ENCODE data around the gene OR6C2. TPM values are rescaled to one million over a fixed set of nuclear protein-coding genes. Genes with fewer than 3 reads are reported as not detected.
"Not testable (repeated sequence)": the region's sequence is repeated elsewhere in the genome, so short reads cannot be mapped to it uniquely, and the experiment has no call there.

The OR6C2 gene
- total RNA-seq, 1 experiment from 2014 or later, result not detected

- H3K4me3 ChIP-seq (ENCODE audit: low read depth, low read length), result no peak overlapping the region
- H3K36me3 Mint-ChIP-seq (ENCODE audit: insufficient read depth, unreplicated experiment), result no peaks in the 10 kb centered on the region
- DNase-seq, result peak in 1 of 2 experiments; percentile 32
- no peaks in the 10 kb centered on the region for H3K9me3 ChIP-seq
- H3K27me3 ChIP-seq (replicated peaks; ENCODE audit: control insufficient read depth, insufficient read depth, low read length), result no peaks in the 10 kb centered on the region
- H3K4me1 Mint-ChIP-seq (ENCODE audit: low read depth, unreplicated experiment), result peaks cover 8% of the 10 kb centered on the region
- no peaks in the 10 kb centered on the region for H3K4me1 ChIP-seq
- BruUV-seq (replicated peaks), result no TSS peak
- intact Hi-C loops (cut with micrococcal nuclease; ENCODE audit: unreplicated experiment), result loop anchor here (1.0 kb wide), 2 partner anchors 173 to 257 kb away; no protein-coding TSS in a partner anchor
- H3K27ac Mint-ChIP-seq (ENCODE audit: unreplicated experiment), result no peak overlapping the region
- H3K4me3 Mint-ChIP-seq (ENCODE audit: unreplicated experiment), result no peak overlapping the region
- ChIA-PET POLR2A (no interaction called here), CTCF (interaction anchor here (0.9 to 1.6 kb wide), 4 partner anchors 9 to 235 kb away, joined by 3 to 10 read pairs (median 6); a partner anchor contains a TSS)
- no peaks in the 10 kb centered on the region for H3K27me3 Mint-ChIP-seq (ENCODE audit: insufficient read depth, unreplicated experiment)
- no peaks in the 10 kb centered on the region for H3K9me3 Mint-ChIP-seq (ENCODE audit: unreplicated experiment)
- no peaks in the 10 kb centered on the region for H3K36me3 ChIP-seq (ENCODE audit: control insufficient read depth, insufficient read depth, low read length)
- TF ChIP-seq, protein P1, sequence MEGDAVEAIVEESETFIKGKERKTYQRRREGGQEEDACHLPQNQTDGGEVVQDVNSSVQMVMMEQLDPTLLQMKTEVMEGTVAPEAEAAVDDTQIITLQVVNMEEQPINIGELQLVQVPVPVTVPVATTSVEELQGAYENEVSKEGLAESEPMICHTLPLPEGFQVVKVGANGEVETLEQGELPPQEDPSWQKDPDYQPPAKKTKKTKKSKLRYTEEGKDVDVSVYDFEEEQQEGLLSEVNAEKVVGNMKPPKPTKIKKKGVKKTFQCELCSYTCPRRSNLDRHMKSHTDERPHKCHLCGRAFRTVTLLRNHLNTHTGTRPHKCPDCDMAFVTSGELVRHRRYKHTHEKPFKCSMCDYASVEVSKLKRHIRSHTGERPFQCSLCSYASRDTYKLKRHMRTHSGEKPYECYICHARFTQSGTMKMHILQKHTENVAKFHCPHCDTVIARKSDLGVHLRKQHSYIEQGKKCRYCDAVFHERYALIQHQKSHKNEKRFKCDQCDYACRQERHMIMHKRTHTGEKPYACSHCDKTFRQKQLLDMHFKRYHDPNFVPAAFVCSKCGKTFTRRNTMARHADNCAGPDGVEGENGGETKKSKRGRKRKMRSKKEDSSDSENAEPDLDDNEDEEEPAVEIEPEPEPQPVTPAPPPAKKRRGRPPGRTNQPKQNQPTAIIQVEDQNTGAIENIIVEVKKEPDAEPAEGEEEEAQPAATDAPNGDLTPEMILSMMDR (IDR thresholded peaks at IDR 0.05; ENCODE audit: insufficient read depth in 1 of 2, low read depth in 1 of 2, low read length in 1 of 2, severe bottlenecking in 1 of 2, unreplicated experiment in 1 of 2), result peak; percentile 25 to 51
Measured at GRCh38 chr12:55446326-55446725, 2.5 kb downstream of the OR6C2 start.

DNA sequence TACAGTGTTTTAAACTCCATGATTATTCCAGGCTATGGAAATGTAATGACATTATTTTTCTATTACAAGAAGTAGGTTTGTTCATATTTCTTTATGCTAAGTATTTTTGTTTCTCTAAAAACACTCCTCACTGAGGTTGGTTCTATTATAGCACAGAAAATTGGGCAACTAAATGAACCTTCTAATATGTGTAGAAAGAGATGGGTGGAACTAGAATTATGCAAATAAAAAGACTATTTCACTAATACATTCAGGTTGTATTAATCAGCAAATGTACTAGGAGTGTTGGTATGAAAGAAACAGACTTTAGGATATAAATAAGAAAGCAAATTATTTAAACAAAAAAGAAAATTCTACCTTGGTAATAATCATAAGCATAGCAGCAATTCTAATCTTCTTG is 4.9 kb downstream of the OR6C2 start:
- no peak overlapping the region for H3K4me3 Mint-ChIP-seq (ENCODE audit: unreplicated experiment)
- intact Hi-C loops (cut with micrococcal nuclease; ENCODE audit: unreplicated experiment), result no loop called here
- H3K27me3 ChIP-seq (replicated peaks; ENCODE audit: control insufficient read depth, insufficient read depth, low read length), result no peaks in the 10 kb centered on the region
- no peak for DNase-seq
- H3K4me3 ChIP-seq (ENCODE audit: low read depth, low read length), result no peak overlapping the region
- no peaks in the 10 kb centered on the region for H3K36me3 Mint-ChIP-seq (ENCODE audit: insufficient read depth, unreplicated experiment)
- no peaks in the 10 kb centered on the region for H3K9me3 ChIP-seq
- no peaks in the 10 kb centered on the region for H3K27me3 Mint-ChIP-seq (ENCODE audit: insufficient read depth, unreplicated experiment)
- TF ChIP-seq, protein P1 (IDR thresholded peaks at IDR 0.05; ENCODE audit: insufficient read depth in 1 of 2, low read depth in 1 of 2, low read length in 1 of 2, severe bottlenecking in 1 of 2, unreplicated experiment in 1 of 2), result no peak
- H3K27ac Mint-ChIP-seq (ENCODE audit: unreplicated experiment), result no peak overlapping the region
- H3K9me3 Mint-ChIP-seq (ENCODE audit: unreplicated experiment), result no peaks in the 10 kb centered on the region
- POLR2A ChIA-PET, result no interaction called here
- BruUV-seq (replicated peaks), result no TSS peak
- no peaks in the 10 kb centered on the region for H3K4me1 ChIP-seq
- H3K4me1 Mint-ChIP-seq (ENCODE audit: low read depth, unreplicated experiment), result peaks cover 8% of the 10 kb centered on the region
- CTCF ChIA-PET, result no interaction called here
- H3K36me3 ChIP-seq (ENCODE audit: control insufficient read depth, insufficient read depth, low read length), result no peaks in the 10 kb centered on the region

GRCh38 chr12:55464926-55465325 is 21.1 kb downstream of the OR6C2 start:
- BruUV-seq (replicated peaks); CTCF ChIA-PET: not testable (repeated sequence)

GRCh38 chr12:55467836-55468235 is 24.0 kb downstream of the OR6C2 start:
- Mint-ChIP-seq H3K27me3 (ENCODE audit: insufficient read depth, unreplicated experiment) (no peaks in the 10 kb centered on the region), H3K4me1 (ENCODE audit: low read depth, unreplicated experiment) (no peaks in the 10 kb centered on the region), H3K27ac (ENCODE audit: unreplicated experiment) (no peak overlapping the region), H3K36me3 (ENCODE audit: insufficient read depth, unreplicated experiment) (no peaks in the 10 kb centered on the region), H3K4me3 (ENCODE audit: unreplicated experiment) (no peak overlapping the region), H3K9me3 (ENCODE audit: unreplicated experiment) (no peaks in the 10 kb centered on the region)
- DNase-seq, result no peak
- intact Hi-C loops (cut with micrococcal nuclease; ENCODE audit: unreplicated experiment), result no loop called here
- TF ChIP-seq, protein P1 (IDR thresholded peaks at IDR 0.05; ENCODE audit: insufficient read depth in 1 of 2, low read depth in 1 of 2, low read length in 1 of 2, severe bottlenecking in 1 of 2, unreplicated experiment in 1 of 2), result no peak
- Histone ChIP-seq H3K4me3 (ENCODE audit: low read depth, low read length) (no peak overlapping the region), H3K9me3 (no peaks in the 10 kb centered on the region), H3K36me3 (ENCODE audit: control insufficient read depth, insufficient read depth, low read length) (no peaks in the 10 kb centered on the region), H3K27me3 (replicated peaks; ENCODE audit: control insufficient read depth, insufficient read depth, low read length) (no peaks in the 10 kb centered on the region; the same call in 1 of the 2 replicates), H3K4me1 (no peaks in the 10 kb centered on the region)
- BruUV-seq (replicated peaks), result no TSS peak
- ChIA-PET CTCF (no interaction called here), POLR2A (no interaction called here)

More at GRCh38 chr12:55464926-55465325, 21.1 kb downstream of the OR6C2 start:
- H3K36me3 ChIP-seq (ENCODE audit: control insufficient read depth, insufficient read depth, low read length); H3K4me3 ChIP-seq (ENCODE audit: low read depth, low read length); H3K4me3 Mint-ChIP-seq (ENCODE audit: unreplicated experiment); H3K27me3 Mint-ChIP-seq (ENCODE audit: insufficient read depth, unreplicated experiment); H3K4me1 ChIP-seq; H3K36me3 Mint-ChIP-seq (ENCODE audit: insufficient read depth, unreplicated experiment); H3K9me3 ChIP-seq; H3K4me1 Mint-ChIP-seq (ENCODE audit: low read depth, unreplicated experiment); H3K27me3 ChIP-seq (replicated peaks; ENCODE audit: control insufficient read depth, insufficient read depth, low read length); H3K27ac Mint-ChIP-seq (ENCODE audit: unreplicated experiment); DNase-seq; POLR2A ChIA-PET; intact Hi-C loops (cut with micrococcal nuclease; ENCODE audit: unreplicated experiment): not testable (repeated sequence)
- peaks cover 15% of the 10 kb centered on the region for H3K9me3 Mint-ChIP-seq (ENCODE audit: unreplicated experiment)
